ENCODE results near the gene DAPK1. TPM values are rescaled to one million over a fixed set of nuclear protein-coding genes. Genes with fewer than 3 reads are reported as not detected.

DAPK1 gene
- polyA plus RNA-seq, 1 of the 3 experiments (the other 2 are of a cell fraction): 0.61 TPM

DNA sequence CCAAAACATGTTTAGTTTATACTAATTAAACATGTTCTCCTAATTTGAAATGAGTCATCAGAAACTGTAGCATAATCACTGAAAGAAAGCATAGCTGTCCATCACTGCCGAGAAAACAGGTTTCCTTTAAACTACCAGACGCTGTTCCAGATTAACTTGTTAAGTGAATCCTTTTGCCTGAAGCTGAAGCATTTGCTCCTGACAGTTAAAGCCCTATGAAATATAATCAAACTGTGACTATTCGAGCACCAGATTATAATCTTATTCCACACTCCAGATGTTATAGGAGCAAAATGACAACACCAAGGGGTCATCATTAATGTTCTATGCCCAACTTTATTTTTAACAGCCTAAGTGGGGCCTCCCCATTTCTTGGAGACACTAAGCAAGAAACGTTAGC is 142.3 kb downstream of the DAPK1 start:
- ChIA-PET POLR2A (no interaction called here), CTCF (interaction anchor here (1.5 to 1.7 kb wide), 2 partner anchors 23 to 302 kb away, joined by 5 to 8 read pairs; no protein-coding TSS in a partner anchor)
- no peaks in the 10 kb centered on the region for H3K9me3 ChIP-seq
- no peak overlapping the region for H3K4me2 ChIP-seq
- H3K9ac ChIP-seq: no peak overlapping the region
- no peaks in the 10 kb centered on the region for H3K27me3 ChIP-seq (ENCODE audit: insufficient read depth)
- 34% methylated on average over 4 of the region's 4 CpGs for WGBS (ENCODE audit: low lambda C conversion rate)
- no peaks in the 10 kb centered on the region for H3K79me2 ChIP-seq (ENCODE audit: insufficient read depth)
- no peak overlapping the region for H3K4me3 ChIP-seq (ENCODE audit: low read depth in 2 of 2, low read length in 1 of 2)
- no peaks in the 10 kb centered on the region for H3K9me2 ChIP-seq
- DNase-seq: peak; percentile 54
- H3F3A ChIP-seq (replicated peaks; ENCODE audit: insufficient read depth): no peaks in the 10 kb centered on the region
- no peaks in the 10 kb centered on the region for H3K36me3 ChIP-seq (replicated peaks in 1 of 2; ENCODE audit: control insufficient read depth in 1 of 2, insufficient read depth in 2 of 2, low read length in 1 of 2)
- no peak overlapping the region for H2AFZ ChIP-seq (ENCODE audit: low read depth)
- H3K27ac ChIP-seq (ENCODE audit: low read depth in 2 of 2, low read length in 1 of 2): peak overlapping the region in 1 of 2 experiments; percentile 98; a peak in 2 of 4 replicates
- H4K20me1 ChIP-seq (ENCODE audit: insufficient read depth): no peaks in the 10 kb centered on the region
- peaks cover 0 to 45% of the 10 kb centered on the region in 2 experiments; a peak in 2 of 4 replicates for H3K4me1 ChIP-seq (ENCODE audit: control insufficient read depth in 1 of 2, insufficient read depth in 2 of 2, low read depth in 1 of 2, low read length in 1 of 2)
- TF ChIP-seq FOXM1 (IDR thresholded peaks at IDR 0.05; ENCODE audit: low read depth) (no peak), GATA2 (CRISPR knock-in tag; IDR thresholded peaks at IDR 0.05) (peak; percentile 77), SIN3A (IDR thresholded peaks at IDR 0.05; ENCODE audit: borderline replicate concordance, low read depth, low read length) (no peak), TCF12 (IDR thresholded peaks at IDR 0.05) (0 out of 2 replicates have a peak, but pooled peaks have one; percentile 7), EP300 (IDR thresholded peaks at IDR 0.05; ENCODE audit: borderline replicate concordance in 1 of 2, low read depth in 1 of 2, low read length in 1 of 2) (peak in 1 of 2 experiments; percentile 91; a peak in 2 of 4 replicates), MXI1 (IDR thresholded peaks at IDR 0.05; ENCODE audit: low read depth, low read length) (no peak), JUND (IDR thresholded peaks at IDR 0.05) (no peak), RCOR1 (IDR thresholded peaks at IDR 0.05; ENCODE audit: low read length) (peak; percentile 81), CHD2 (IDR thresholded peaks at IDR 0.05; ENCODE audit: low read length, partially characterized antibody) (peak; percentile 73)
- TF ChIP-seq, protein P1, sequence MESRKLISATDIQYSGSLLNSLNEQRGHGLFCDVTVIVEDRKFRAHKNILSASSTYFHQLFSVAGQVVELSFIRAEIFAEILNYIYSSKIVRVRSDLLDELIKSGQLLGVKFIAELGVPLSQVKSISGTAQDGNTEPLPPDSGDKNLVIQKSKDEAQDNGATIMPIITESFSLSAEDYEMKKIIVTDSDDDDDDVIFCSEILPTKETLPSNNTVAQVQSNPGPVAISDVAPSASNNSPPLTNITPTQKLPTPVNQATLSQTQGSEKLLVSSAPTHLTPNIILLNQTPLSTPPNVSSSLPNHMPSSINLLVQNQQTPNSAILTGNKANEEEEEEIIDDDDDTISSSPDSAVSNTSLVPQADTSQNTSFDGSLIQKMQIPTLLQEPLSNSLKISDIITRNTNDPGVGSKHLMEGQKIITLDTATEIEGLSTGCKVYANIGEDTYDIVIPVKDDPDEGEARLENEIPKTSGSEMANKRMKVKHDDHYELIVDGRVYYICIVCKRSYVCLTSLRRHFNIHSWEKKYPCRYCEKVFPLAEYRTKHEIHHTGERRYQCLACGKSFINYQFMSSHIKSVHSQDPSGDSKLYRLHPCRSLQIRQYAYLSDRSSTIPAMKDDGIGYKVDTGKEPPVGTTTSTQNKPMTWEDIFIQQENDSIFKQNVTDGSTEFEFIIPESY (IDR thresholded peaks at IDR 0.05; ENCODE audit: borderline replicate concordance, low read depth): no peak

- H3K9me2 ChIP-seq: no peaks in the 10 kb centered on the region
- peak overlapping the region in 1 of 2 experiments; percentile 98; a peak in 2 of 4 replicates for H3K27ac ChIP-seq (ENCODE audit: low read depth in 2 of 2, low read length in 1 of 2)
- H4K20me1 ChIP-seq (ENCODE audit: insufficient read depth): no peaks in the 10 kb centered on the region
- H3K4me2 ChIP-seq: no peak overlapping the region
- H3K79me2 ChIP-seq (ENCODE audit: insufficient read depth): no peaks in the 10 kb centered on the region
- 23% methylated on average over 4 of the region's 5 CpGs for WGBS (ENCODE audit: low lambda C conversion rate)
- H3K4me1 ChIP-seq (ENCODE audit: control insufficient read depth in 1 of 2, insufficient read depth in 2 of 2, low read depth in 1 of 2, low read length in 1 of 2): peaks cover 0 to 45% of the 10 kb centered on the region in 2 experiments; a peak in 2 of 4 replicates
- ChIA-PET POLR2A (no interaction called here), CTCF (interaction anchor here (1.5 kb wide), 1 partner anchor 303 kb away, joined by 5 read pairs; no protein-coding TSS in a partner anchor)
- no peaks in the 10 kb centered on the region for H3K36me3 ChIP-seq (replicated peaks in 1 of 2; ENCODE audit: control insufficient read depth in 1 of 2, insufficient read depth in 2 of 2, low read length in 1 of 2)
- no peak overlapping the region for H3K9ac ChIP-seq
- no peaks in the 10 kb centered on the region for H3F3A ChIP-seq (replicated peaks; ENCODE audit: insufficient read depth)
- no peaks in the 10 kb centered on the region for H3K9me3 ChIP-seq
- H2AFZ ChIP-seq (ENCODE audit: low read depth): no peak overlapping the region
- no peaks in the 10 kb centered on the region for H3K27me3 ChIP-seq (ENCODE audit: insufficient read depth)
- DNase-seq: peak; percentile 78
- H3K4me3 ChIP-seq (ENCODE audit: low read depth in 2 of 2, low read length in 1 of 2): no peak overlapping the region
- TF ChIP-seq EP300 (IDR thresholded peaks at IDR 0.05; ENCODE audit: borderline replicate concordance in 1 of 2, low read depth in 1 of 2, low read length in 1 of 2) (peak in 1 of 2 experiments; percentile 89; a peak in 2 of 4 replicates), RCOR1 (IDR thresholded peaks at IDR 0.05; ENCODE audit: low read length) (peak; percentile 77; the same call in 1 of the 2 replicates), YY1 (IDR thresholded peaks at IDR 0.05; ENCODE audit: low read depth) (no peak), EZH2phosphoT487 (IDR thresholded peaks at IDR 0.05; ENCODE audit: borderline replicate concordance, low read depth) (no peak), RXRA (IDR thresholded peaks at IDR 0.05; ENCODE audit: borderline replicate concordance, low read depth) (no peak), SMC3 (IDR thresholded peaks at IDR 0.05; ENCODE audit: low read depth, low read length) (peak; percentile 1; the same call in 1 of the 2 replicates), MXI1 (IDR thresholded peaks at IDR 0.05; ENCODE audit: low read depth, low read length) (peak; percentile 92), RAD21 (IDR thresholded peaks at IDR 0.05; ENCODE audit: low read length) (peak; percentile 43), GATA2 (CRISPR knock-in tag; IDR thresholded peaks at IDR 0.05) (peak; percentile 31; the same call in 1 of the 2 replicates), SIN3A (IDR thresholded peaks at IDR 0.05; ENCODE audit: borderline replicate concordance, low read depth, low read length) (no peak), MEF2A (IDR thresholded peaks at IDR 0.05; ENCODE audit: borderline replicate concordance, low read depth) (no peak)
- TF ChIP-seq, protein P1 (IDR thresholded peaks at IDR 0.05; ENCODE audit: borderline replicate concordance, low read depth): no peak
- TF ChIP-seq, protein P2, sequence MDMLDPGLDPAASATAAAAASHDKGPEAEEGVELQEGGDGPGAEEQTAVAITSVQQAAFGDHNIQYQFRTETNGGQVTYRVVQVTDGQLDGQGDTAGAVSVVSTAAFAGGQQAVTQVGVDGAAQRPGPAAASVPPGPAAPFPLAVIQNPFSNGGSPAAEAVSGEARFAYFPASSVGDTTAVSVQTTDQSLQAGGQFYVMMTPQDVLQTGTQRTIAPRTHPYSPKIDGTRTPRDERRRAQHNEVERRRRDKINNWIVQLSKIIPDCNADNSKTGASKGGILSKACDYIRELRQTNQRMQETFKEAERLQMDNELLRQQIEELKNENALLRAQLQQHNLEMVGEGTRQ (IDR thresholded peaks at IDR 0.05; ENCODE audit: borderline replicate concordance, low read depth, low read length): no peak
These were observed 142.7 kb downstream of the DAPK1 start for GRCh38 chr9:87640385-87640795.

Measured in SK-N-SH (cell line).